NCI-H510A treated with DMSO at 0.1 percent for 48 hours (cell line): Measurements from ENCODE around the gene ANKAR.
A peak's percentile ranks its signal among the peaks of the same experiment; 100 is the strongest.
"Not testable (repeated sequence)": the region's sequence is repeated elsewhere in the genome, so short reads cannot be mapped to it uniquely, and the experiment has no call there.

ENCODE experiments used
- DNase-seq: peaks from one replicate; lab custom pipeline; 2025; lab: John Stamatoyannopoulos, UW

The ANKAR gene

GRCh38 chr2:189660803-189661147 is 13.7 kb upstream of the ANKAR start:
- no peak for DNase-seq

GRCh38 chr2:189661148-189661956 is 13.1 kb upstream of the ANKAR start, which contains the start of gene ASNSD1:
ASNSD1 (plus strand) TSS chr2:189661459; CDS start chr2:189666133, 4,674 bp downstream.
- peak; percentile 99 for DNase-seq

DNA sequence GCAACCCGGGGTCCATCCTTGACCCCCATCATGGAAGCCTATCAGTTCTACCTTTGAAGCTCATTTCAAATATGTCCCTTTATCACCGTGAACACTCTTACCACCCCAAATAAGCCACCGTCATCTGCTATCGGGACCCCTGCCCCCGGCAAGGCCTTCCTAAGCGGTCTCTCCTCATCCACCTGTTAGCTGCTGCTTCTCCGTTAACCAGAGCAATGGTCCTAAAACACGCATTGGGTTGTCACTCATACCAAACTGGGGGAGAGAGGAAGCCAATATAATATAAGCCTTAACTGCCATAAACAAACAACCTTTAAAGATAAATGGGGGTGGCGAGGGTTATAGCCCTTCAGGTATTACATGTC is 12.5 kb upstream of the ANKAR start:
- no peak for DNase-seq

GRCh38 chr2:189662669-189663226 is 11.7 kb upstream of the ANKAR start:
- DNase-seq = no peak

- DNase-seq = not testable (repeated sequence)
Observed at GRCh38 chr2:189663319-189663718, 11.2 kb upstream of the ANKAR start.

DNA sequence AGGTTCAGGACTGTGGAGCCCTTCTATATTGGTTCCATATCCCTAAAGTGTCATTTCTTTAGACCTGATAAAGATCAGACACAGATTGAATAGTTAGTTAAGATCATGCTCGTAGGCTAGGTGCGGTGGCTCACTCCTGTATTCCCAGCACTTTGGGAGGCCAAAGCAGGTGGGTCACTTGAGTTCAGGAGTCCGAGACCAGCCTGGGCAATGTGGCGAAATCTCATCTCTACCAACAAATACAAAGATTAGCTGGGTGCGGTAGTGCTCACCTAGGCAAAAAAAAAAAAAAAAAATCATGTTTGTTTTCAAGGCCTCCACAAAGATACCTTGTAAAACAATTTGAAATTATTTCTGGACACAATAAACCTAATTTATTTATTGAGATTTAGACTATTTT is 4.6 kb upstream of the ANKAR start:
- no peak for DNase-seq

GRCh38 chr2:189673661-189674373 is 653 bp upstream of the ANKAR start:
- no peak for DNase-seq

- no peak for DNase-seq
Observed at GRCh38 chr2:189676471-189676870, 2.0 kb downstream of the ANKAR start.

DNA sequence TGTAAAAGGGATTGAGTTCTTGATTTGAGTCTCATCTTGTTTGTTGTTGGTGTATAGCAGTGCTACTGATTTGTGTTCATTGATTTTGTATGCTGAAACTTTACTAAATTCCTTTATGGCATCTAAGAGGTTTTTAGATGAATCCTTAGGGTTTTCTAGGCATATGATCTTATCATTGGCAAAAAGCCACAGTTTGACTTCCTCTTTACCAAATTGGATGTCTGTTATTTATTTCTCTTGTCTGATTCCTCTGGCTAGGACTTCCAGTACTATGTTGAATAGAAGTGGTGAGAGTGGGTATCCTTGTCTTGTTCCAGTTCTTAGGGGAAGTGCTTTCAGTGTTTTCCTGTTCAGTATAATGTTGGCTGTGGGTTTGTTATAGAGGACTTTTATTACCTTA is 4.8 kb downstream of the ANKAR start:
- DNase-seq = no peak

DNA sequence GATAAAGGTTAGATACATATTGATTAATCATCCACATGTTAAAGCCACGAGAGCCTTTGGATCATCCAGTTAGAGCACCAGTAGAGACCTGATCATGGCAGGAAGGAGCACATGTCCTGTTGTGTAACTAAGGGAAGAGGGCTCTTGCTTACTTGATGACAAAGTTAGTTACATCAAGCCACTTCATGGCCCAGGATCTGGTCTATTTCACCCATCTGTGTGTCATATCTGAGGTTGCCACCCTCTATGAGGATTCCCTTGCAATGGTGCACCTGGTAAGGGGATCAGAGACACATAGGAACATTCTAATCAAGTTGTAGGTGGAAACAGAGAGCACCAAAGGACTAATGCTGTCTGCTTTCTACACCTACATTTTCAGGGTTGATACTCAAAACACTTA is 6.7 kb downstream of the ANKAR start:
- no peak for DNase-seq

DNA sequence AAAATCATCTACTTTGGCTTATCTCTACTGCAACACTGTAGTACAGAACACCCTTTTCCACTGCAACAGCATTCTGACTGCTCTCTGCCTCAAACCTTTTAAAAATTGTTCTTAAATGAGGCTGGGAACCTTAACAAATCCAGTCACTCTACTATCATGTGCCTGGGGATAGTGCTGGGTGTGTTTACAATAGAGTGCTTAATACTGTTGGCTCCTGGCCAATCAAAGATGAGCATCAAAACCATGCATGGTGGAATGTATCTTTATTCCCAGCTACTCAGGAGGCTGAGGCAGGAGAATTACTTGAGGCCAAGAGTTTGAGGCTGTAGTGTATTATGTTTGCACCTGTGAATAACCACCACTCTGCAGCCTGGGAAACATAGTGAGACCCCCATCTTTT is 7.4 kb downstream of the ANKAR start:
- no peak for DNase-seq

GRCh38 chr2:189683348-189683747 is 8.9 kb downstream of the ANKAR start:
- no peak for DNase-seq

DNA sequence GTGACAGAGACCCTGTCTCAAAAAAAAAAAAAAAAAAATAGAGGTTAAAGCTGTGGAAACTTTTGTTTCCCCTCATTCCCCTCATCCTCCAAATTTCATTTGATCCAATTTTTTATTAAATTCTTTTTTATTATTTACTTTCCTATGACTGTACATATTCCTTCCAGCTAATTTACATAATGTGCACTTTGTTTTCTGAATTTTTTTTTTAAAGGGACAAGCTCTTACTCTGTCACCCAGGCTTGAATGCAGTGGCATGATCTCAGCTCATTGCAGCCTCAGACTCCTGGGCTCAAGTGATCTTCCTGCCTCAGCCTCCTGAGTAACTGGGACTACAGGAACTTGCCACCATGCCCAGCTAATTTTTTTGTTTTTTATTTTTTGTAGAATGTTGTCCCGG is 10.3 kb downstream of the ANKAR start:
- DNase-seq = no peak

GRCh38 chr2:189685540-189686229 is 11.2 kb downstream of the ANKAR start:
- DNase-seq = no peak

DNA sequence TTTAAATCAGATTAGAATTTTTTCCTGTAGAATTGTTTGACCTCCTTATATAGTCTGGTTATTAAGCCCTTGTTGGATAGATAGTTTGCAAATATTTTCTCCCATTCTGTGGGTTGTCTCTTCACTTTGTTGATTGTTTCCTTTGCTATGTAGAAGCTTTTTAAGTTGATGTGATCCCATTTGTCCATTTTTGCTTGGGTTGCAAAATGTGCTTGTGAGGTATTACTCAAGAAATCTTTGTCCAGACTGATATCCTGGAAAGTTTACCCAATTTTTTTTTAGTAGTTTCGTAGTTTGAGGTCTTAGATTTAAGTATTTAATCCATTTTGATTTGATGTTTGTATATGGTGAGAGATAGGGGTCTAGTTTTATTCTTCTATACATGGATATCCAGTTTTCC is 13.3 kb downstream of the ANKAR start:
- not testable (repeated sequence) for DNase-seq

DNA sequence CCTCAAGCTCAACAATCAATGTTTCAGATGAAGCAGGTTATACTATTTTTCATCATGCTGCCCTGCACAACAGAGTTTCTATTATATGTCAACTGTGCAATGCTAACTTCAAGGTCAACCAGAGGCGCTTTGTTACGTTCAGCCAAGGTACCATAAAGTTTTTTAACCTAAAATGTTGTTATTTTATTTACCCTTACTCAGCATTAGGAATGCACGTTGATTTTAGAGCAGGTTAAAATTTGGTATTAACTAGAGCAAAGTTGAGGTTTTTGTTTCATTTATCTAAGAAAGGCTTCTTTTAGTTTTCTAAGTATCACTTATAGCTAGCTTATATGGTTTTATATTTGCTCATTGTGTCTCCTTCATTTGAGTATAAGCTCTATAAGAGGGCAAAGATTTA is 21.8 kb downstream of the ANKAR start:
- DNase-seq = no peak

GRCh38 chr2:189698020-189698887 is 23.8 kb downstream of the ANKAR start:
- peak; percentile 23 for DNase-seq

DNA sequence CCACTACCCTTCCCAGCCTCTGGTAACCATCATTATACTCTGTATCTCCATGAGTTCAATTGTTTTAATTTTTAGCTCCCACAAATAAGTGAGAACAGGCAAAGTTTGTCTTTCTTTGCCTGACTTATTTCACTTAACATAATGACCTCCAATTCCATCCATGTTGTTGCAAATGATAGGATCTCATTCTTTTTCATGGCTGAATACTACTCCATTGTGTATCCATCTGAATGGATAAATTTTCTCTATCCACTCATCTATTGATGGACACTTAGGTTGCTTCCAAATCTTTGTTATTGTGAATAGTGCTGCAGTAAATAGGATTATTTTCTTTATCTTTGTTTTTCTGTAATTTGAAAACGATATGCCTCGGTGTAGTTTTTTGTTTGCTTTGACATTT is 26.2 kb downstream of the ANKAR start:
- no peak for DNase-seq

- no peak for DNase-seq
Observed at GRCh38 chr2:189702071-189702470, 27.6 kb downstream of the ANKAR start.

DNA sequence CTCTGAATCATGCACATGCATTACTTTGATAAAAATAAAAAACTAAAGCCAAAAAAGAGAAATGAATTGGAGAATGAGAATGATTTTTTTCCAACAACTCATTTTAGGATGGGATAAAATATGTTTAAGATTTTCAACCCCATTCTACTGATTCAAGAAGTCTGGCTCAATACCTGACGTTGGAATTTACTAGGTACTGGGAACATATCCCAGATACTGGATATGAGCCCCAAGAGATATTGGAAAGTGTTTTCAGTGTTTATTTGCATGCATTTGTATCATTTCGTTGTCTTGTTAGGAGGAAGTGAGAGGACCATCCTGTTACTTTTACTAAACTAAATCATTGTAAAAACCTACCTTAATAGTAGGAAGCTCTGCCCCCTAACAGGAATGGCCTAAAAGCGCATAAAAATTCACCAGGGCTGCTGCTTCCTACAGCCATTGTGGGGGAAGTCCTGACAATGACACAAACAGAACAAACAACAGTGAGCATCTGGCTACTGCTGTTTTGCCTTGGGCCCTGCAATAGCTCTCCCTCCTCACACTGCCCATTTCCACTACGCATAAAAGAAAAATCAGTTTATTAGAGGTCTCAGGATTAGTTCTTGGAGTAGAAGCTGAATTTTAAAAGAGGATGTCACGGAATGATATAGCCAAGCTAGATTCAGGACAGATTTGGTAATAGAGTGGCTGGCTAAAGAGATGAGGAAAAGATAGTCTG is 35.2 kb downstream of the ANKAR start:
- no peak for DNase-seq

- DNase-seq = not testable (repeated sequence)
Observed at GRCh38 chr2:189717593-189717992, 43.1 kb downstream of the ANKAR start.
